Esophagus muscularis mucosa (tissue), 2 donors: ENCODE data around the gene RCOR3.

ENCODE experiments used
- POLR2A ChIP-seq: fragments of 450-650 bp; IDR thresholded peaks from one replicate; pipeline ENCODE4 v1.6.1; 2017; ENCODE audit warnings: antibody characterized with exemption, moderate library complexity, mild to moderate bottlenecking, low read depth
- POLR2AphosphoS5 ChIP-seq, 2 donors: sonication (generic); formaldehyde crosslinking; IDR thresholded peaks; one replicate each; pipeline ENCODE4 v1.6.1; 2017; ENCODE audit warnings: antibody characterized with exemption in 2 of 2

- TF ChIP-seq POLR2A (no peak), POLR2AphosphoS5 (IDR thresholded peaks at IDR 0.05) (no peak)
These were observed 26.0 kb downstream of the RCOR3 start for GRCh38 chr1:211285196-211285595.
